ENCODE data around the gene NFATC4.

The NFATC4 gene

GRCh38 chr14:24329736-24330135, 38.2 kb upstream of the NFATC4 start:
- H3K4me3 ChIP-seq (ENCODE audit: low read depth, low read length) = no peak overlapping the region
- no peak overlapping the region for H3K27ac ChIP-seq (ENCODE audit: low read depth, low read length)
- H3K79me2 ChIP-seq (ENCODE audit: control insufficient read depth, insufficient read depth, low read length, unreplicated experiment) = no peaks in the 10 kb centered on the region
- H3K4me1 ChIP-seq (ENCODE audit: control insufficient read depth, insufficient read depth, low read length, unreplicated experiment) = no peaks in the 10 kb centered on the region
- H3K36me3 ChIP-seq (ENCODE audit: insufficient read depth, low read length) = no peaks in the 10 kb centered on the region
- H3K27me3 ChIP-seq (ENCODE audit: insufficient read depth, low read length) = peaks cover 13% of the 10 kb centered on the region; the same call in 1 of the 2 replicates
- H2AFZ ChIP-seq (ENCODE audit: low read length, unreplicated experiment) = no peak overlapping the region

DNA sequence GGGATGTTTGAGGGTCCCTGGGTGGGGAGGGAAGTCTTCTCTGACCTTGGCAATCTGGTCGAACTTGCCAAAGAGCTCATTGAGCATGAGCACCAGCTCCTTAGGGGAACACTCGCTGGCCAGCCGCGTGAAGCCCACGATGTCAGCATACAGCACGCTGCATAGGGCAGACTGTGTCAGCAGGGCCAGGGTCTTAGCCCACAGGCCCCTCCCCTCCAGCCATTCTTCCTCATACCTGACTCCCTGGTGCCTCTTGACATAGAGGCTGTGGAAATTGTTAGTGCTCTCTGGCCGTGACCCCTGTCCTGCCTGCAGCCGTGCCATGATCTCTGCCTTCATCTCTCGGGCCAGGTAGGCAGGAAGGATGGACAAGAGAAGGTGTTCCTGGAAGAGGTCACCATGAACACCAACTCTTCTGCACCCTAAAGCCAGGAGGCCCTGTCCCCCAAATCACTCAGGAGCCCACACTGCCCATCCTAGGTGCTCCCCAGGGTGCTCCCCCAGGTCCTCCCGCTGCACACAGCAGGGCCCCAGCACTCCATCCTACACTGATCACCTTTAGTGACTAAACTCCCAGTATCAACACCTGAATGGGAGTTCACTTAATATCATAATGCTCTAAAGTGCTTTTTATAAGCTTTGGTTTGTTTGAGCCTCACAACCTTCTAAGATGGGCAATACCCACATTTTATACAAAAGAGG, 36.9 kb upstream of the NFATC4 start:
- Histone ChIP-seq H3K4me3 (ENCODE audit: low read depth, low read length) (no peak overlapping the region), H3K27ac (ENCODE audit: low read depth, low read length) (no peak overlapping the region), H3K27me3 (ENCODE audit: insufficient read depth, low read length) (peaks cover 18% of the 10 kb centered on the region), H3K79me2 (ENCODE audit: control insufficient read depth, insufficient read depth, low read length, unreplicated experiment) (no peaks in the 10 kb centered on the region), H2AFZ (ENCODE audit: low read length, unreplicated experiment) (no peak overlapping the region), H3K4me1 (ENCODE audit: control insufficient read depth, insufficient read depth, low read length, unreplicated experiment) (peaks cover 4% of the 10 kb centered on the region), H3K36me3 (ENCODE audit: insufficient read depth, low read length) (no peaks in the 10 kb centered on the region)

DNA sequence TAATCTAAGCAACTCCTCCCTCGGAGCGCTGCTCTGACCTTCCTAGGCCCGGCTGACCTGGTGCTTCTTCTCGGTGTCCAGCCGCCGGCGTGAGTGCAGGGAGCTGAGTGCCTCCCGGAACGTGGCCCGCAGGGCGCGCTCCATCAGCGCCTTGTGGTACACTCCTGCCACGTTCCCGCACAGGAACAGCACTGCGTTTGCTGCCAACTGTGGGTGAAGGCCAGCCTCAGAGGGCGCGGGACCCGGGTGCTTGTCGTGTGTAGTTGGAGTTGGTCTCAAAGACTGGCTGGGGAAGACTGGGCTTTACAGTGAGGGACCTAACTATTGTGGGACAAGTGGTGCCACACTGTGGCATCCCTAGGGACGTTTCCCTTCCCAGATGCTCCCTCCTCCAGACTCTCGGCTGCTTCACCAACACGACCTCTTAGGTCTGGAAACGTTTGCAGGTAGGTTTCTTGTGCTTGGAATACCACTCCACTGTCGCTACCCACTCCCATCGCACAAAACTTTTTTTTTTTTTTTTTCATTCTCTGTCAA, 36.2 kb upstream of the NFATC4 start:
- Histone ChIP-seq H3K27me3 (ENCODE audit: insufficient read depth, low read length) (peaks cover 18% of the 10 kb centered on the region), H3K79me2 (ENCODE audit: control insufficient read depth, insufficient read depth, low read length, unreplicated experiment) (no peaks in the 10 kb centered on the region), H2AFZ (ENCODE audit: low read length, unreplicated experiment) (no peak overlapping the region), H3K36me3 (ENCODE audit: insufficient read depth, low read length) (no peaks in the 10 kb centered on the region), H3K27ac (ENCODE audit: low read depth, low read length) (no peak overlapping the region), H3K4me1 (ENCODE audit: control insufficient read depth, insufficient read depth, low read length, unreplicated experiment) (peaks cover 4% of the 10 kb centered on the region), H3K4me3 (ENCODE audit: low read depth, low read length) (no peak overlapping the region; the same call in 1 of the 2 replicates)

DNA sequence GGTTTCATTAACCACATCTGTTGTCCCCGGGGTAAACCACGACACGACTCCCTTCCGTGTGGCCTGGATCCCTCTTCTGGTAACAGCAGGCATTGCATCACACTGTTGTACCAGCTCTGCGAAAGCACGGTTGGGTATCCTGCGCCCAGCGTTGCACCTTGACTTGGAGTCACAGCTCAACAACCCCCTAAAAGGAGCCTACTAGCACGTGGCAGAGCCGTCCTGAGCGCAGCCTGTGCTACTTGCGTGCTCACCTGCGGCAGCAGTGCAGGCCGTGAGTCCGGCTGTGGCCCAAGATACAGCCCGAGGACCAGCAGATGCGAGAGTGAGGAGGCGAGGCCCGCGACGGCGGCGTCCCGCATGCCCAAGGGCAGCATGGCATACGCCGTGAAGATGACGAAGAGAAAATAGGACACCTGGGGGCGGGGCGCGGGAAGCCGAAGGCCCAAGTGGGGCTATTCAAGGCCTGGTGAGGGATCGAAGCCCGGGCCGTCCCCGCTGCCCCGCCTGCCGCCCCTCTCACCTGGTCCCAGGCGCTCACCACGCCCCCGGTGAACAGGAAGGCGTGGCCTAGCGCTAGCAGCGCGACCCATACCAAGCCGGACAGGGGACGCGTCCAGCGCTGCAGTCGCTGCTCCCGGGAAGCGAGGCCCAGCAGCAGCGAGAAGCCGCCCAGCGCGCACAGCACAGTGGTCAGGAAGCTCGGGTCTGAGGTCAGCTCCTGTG, 35.6 kb upstream of the NFATC4 start:
- Histone ChIP-seq H3K4me1 (ENCODE audit: control insufficient read depth, insufficient read depth, low read length, unreplicated experiment) (peaks cover 4% of the 10 kb centered on the region), H3K27ac (ENCODE audit: low read depth, low read length) (no peak overlapping the region), H3K4me3 (ENCODE audit: low read depth, low read length) (peak overlapping the region; percentile 64), H3K79me2 (ENCODE audit: control insufficient read depth, insufficient read depth, low read length, unreplicated experiment) (no peaks in the 10 kb centered on the region), H2AFZ (ENCODE audit: low read length, unreplicated experiment) (peak overlapping the region; percentile 48), H3K36me3 (ENCODE audit: insufficient read depth, low read length) (no peaks in the 10 kb centered on the region), H3K27me3 (ENCODE audit: insufficient read depth, low read length) (peaks cover 18% of the 10 kb centered on the region)

DNA sequence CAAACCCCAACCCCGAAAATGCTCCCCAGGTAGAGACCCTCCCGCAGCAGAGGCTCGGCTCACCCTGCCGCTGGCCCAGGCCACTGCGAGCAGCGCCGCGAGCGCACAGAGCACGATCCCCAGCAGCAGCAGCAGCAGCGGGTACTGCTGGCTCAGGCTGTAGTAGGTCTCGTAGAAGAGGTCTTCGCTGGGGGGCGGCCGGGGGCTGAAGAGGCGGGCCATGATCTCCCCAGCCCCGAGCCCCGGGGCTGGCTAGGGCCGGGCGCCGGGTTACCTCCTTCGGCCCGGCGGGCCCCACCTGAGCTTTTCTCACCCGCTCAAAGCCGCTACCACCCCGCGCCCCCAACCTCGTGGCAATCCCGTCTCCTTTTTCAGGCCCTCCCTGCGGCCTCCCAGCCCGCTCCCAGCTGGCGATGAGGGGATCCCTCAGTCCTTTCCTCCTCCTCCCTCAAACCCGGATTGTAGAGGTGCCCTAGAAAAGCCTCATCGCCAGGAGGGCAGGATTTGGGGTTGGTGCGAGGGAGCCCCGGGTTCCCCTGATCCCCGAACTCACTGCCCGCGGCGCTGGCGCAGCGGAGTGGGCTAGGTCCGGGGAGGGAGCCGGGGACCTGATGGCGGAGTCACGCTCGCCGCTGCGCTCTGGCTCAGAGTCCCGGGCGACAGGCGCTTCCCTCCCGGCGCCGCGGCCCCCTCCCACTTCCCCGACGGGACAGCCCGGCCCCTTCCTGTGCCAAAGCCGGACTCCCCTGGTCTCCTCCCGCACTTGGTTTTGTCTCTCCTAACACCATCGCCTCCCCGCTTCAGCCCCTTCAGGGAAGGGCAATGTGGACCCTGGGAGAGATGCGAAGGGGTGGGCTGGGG, 33.3 kb upstream of the NFATC4 start, which contains the start of gene ADCY4:
TSS of gene ADCY4 (minus strand) at position 641 of the 861 bp plus-strand sequence. CDS start at position 222, 419 bp downstream.
- Histone ChIP-seq H3K79me2 (ENCODE audit: control insufficient read depth, insufficient read depth, low read length, unreplicated experiment) (no peaks in the 10 kb centered on the region), H3K4me1 (ENCODE audit: control insufficient read depth, insufficient read depth, low read length, unreplicated experiment) (peaks cover 4% of the 10 kb centered on the region), H3K36me3 (ENCODE audit: insufficient read depth, low read length) (no peaks in the 10 kb centered on the region), H3K27me3 (ENCODE audit: insufficient read depth, low read length) (peaks cover 21% of the 10 kb centered on the region), H3K27ac (ENCODE audit: low read depth, low read length) (peak within 1 kb of the TSS; percentile 30), H3K4me3 (ENCODE audit: low read depth, low read length) (peak within 1 kb of the TSS; percentile 73), H2AFZ (ENCODE audit: low read length, unreplicated experiment) (peak within 1 kb of the TSS; percentile 55)

DNA sequence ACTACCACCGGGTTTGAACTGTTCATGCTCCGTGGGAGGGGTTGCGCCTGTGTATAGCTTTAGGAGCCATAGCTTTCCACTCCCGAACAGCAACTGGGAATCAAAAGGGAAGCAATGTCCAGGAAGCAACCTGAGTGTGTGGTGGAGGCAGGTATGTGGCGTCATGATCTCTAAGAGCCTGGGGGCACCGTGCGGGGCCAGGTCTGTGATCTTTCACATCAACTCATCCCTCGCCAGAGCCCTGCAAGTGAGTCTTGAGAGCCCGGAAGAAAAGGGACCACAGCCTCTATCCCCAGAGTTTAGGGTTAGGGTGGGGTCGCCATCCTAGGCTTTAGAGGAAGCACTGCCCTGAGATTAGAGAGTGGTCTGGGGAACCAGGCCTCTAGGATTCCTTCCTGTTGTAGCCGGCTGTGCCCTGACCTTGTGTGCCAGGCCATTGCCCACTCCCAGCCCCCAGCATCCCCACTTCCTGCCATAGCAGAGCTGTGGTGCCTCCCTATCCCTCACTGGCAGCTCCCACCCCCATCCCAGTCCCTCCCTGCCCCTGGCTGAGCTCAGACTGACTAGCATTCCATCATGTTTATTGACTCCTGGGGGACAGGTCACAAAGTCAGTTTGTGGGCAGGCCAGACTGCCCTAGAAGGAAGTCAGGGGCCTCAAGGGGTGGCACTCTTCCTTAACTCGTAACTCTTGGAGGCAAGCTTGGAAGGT, 32.4 kb upstream of the NFATC4 start:
- Histone ChIP-seq H3K4me3 (ENCODE audit: low read depth, low read length) (no peak overlapping the region; the same call in 1 of the 2 replicates), H3K27me3 (ENCODE audit: insufficient read depth, low read length) (peaks cover 28% of the 10 kb centered on the region), H3K79me2 (ENCODE audit: control insufficient read depth, insufficient read depth, low read length, unreplicated experiment) (no peaks in the 10 kb centered on the region), H2AFZ (ENCODE audit: low read length, unreplicated experiment) (no peak overlapping the region), H3K4me1 (ENCODE audit: control insufficient read depth, insufficient read depth, low read length, unreplicated experiment) (peaks cover 4% of the 10 kb centered on the region), H3K36me3 (ENCODE audit: insufficient read depth, low read length) (no peaks in the 10 kb centered on the region), H3K27ac (ENCODE audit: low read depth, low read length) (no peak overlapping the region)

DNA sequence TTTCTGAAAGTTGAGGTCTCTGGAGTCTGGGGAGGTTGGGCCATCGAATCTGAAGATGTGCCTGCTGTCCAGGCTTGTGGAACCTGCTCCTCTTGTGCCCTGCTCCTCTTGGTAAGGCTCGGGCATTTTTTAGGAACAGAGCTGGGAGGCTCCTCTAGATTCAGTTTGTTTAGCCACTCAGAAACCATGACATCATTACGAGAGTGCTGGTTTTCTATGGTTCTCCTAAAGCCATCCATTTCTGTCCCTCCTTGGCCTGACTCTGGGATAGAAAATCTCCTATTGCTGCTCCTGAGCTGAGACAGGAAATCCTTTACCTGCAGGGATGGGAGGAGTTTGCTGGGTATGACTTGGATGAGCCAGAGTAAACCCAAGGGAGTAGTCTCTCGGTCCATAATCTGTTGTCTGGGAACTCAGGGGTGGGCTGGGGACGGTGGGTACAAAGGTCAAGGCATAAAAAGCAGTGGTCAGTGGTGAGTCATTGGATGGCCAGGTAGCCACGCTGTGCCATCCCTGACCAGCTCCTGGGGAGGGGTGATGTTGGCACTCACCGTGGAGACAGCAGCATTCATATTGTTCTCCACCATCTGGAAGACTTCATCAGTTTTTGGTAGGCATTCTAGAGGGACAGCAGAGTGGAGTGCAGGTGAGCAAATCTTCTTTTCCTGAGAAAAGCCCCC, 30.7 kb upstream of the NFATC4 start:
- Histone ChIP-seq H3K27ac (ENCODE audit: low read depth, low read length) (no peak overlapping the region), H2AFZ (ENCODE audit: low read length, unreplicated experiment) (no peak overlapping the region), H3K79me2 (ENCODE audit: control insufficient read depth, insufficient read depth, low read length, unreplicated experiment) (no peaks in the 10 kb centered on the region), H3K4me3 (ENCODE audit: low read depth, low read length) (no peak overlapping the region), H3K36me3 (ENCODE audit: insufficient read depth, low read length) (no peaks in the 10 kb centered on the region), H3K27me3 (ENCODE audit: insufficient read depth, low read length) (peaks cover 34% of the 10 kb centered on the region), H3K4me1 (ENCODE audit: control insufficient read depth, insufficient read depth, low read length, unreplicated experiment) (peaks cover 4% of the 10 kb centered on the region)

DNA sequence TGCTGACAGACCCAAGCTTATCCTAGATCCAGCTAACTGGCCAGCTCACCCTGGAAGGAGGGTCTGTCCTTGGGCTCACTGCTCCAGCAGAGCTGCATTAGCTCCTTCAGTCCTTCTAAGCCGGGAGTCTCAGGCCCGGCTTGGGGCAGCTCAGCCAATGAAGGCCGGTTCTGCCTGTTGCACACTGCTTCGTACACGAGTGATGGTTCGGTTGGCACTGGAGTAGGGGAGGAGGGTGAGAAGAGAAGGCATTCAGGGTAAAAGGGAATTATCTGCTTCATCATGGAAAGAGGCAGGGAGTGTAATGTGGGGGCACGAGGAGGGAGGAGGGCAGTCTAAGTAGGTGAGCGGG, 30.2 kb upstream of the NFATC4 start:
- H3K27me3 ChIP-seq (ENCODE audit: insufficient read depth, low read length) = peaks cover 29% of the 10 kb centered on the region
- H3K79me2 ChIP-seq (ENCODE audit: control insufficient read depth, insufficient read depth, low read length, unreplicated experiment) = no peaks in the 10 kb centered on the region

DNA sequence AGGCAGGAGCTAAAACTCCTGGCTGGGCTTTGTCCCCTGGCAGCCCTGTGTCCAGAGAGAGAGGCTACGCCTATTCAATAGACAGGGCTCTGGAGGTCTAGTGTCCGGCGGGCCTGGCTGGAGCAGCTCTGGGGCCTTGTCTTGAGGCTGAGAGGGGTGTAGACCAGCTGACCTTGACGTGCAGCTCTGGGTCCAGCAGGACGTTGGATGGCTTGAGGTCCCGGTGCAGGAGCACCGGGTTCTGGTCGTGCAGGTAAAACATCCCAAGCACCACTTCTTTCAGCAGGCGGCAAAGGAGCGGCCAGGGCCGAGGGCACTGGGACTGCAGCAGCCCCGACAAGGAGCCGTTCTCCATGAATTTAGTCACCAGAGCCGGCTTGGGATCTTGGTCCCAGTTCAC, 29.1 kb upstream of the NFATC4 start:
- Histone ChIP-seq H2AFZ (ENCODE audit: low read length, unreplicated experiment) (no peak overlapping the region), H3K36me3 (ENCODE audit: insufficient read depth, low read length) (no peaks in the 10 kb centered on the region), H3K4me3 (ENCODE audit: low read depth, low read length) (no peak overlapping the region), H3K4me1 (ENCODE audit: control insufficient read depth, insufficient read depth, low read length, unreplicated experiment) (peaks cover 4% of the 10 kb centered on the region), H3K79me2 (ENCODE audit: control insufficient read depth, insufficient read depth, low read length, unreplicated experiment) (no peaks in the 10 kb centered on the region), H3K27ac (ENCODE audit: low read depth, low read length) (no peak overlapping the region), H3K27me3 (ENCODE audit: insufficient read depth, low read length) (peaks cover 27% of the 10 kb centered on the region)

More for the DNA sequence above, 30.2 kb upstream of the NFATC4 start:
- Histone ChIP-seq H3K4me3 (ENCODE audit: low read depth, low read length) (no peak overlapping the region), H3K36me3 (ENCODE audit: insufficient read depth, low read length) (no peaks in the 10 kb centered on the region), H3K4me1 (ENCODE audit: control insufficient read depth, insufficient read depth, low read length, unreplicated experiment) (peaks cover 4% of the 10 kb centered on the region), H2AFZ (ENCODE audit: low read length, unreplicated experiment) (no peak overlapping the region), H3K27ac (ENCODE audit: low read depth, low read length) (no peak overlapping the region)
